Right cardiac atrium (tissue), 5 donors: ENCODE results near the gene EMX1. TPM values are rescaled to one million over a fixed set of nuclear protein-coding genes. Genes with fewer than 3 reads are reported as not detected.

Experiments used
- ATAC-seq, 2 donors: fragments of 200-7000 bp; cut with Tn5 transposase; one replicate each; pipeline versions ENCODE4 v1.8.0 to v1.9.1; 2020; ENCODE audit warnings: moderate library complexity in 2 of 2, mild to moderate bottlenecking in 1 of 2
- DNase-seq, 3 donors: peaks; one replicate each; pipeline ENCODE4 v3.0.0-alpha.2; 2020
- H3K27ac ChIP-seq: one replicate; pipeline ENCODE4 v1.5.1; 2013; ENCODE audit warnings: mild to moderate bottlenecking, low read length, control low read depth, moderate library complexity
- H3K27me3 ChIP-seq: one replicate; pipeline ENCODE4 v1.6.1; 2013; ENCODE audit not compliant: control insufficient read depth, insufficient read depth
- H3K4me1 ChIP-seq: one replicate; pipeline ENCODE4 v1.6.1; 2013; ENCODE audit warnings: low read length; ENCODE audit not compliant: control insufficient read depth, insufficient read depth
- H3K4me3 ChIP-seq: one replicate; pipeline ENCODE4 v1.5.1; 2013; ENCODE audit warnings: low read length, control low read depth
- H3K9me3 ChIP-seq: one replicate; pipeline ENCODE4 v1.6.1; 2013; ENCODE audit warnings: low read length; ENCODE audit not compliant: control insufficient read depth
- WGBS: extraction: QIAGEN DNeasy Blood & Tissue Kit; methylation state at CpG from one replicate; pipeline ENCODE4 v1.1.7; 2013; 5-methylcytosine and 5-hydroxymethylcytosine counted together
- intact Hi-C, 4 donors: fragments of 100-400 bp; cut with DNase I; formaldehyde crosslinking; loops; one replicate each; pipeline versions ENCODE4 v1.11.0 to v1.14.0; 2022 to 2023
- polyA plus RNA-seq: library from polyadenylated mRNA; stranded (reverse); fragments of 200-250 nt; gene quantifications from one replicate; pipeline ENCODE4 v1.2.3, GENCODE V29; 2013
- total RNA-seq, 4 donors: library from RNA; stranded (reverse); fragmentation: NEBNext Ultra II Directional; extraction: Animal tissue kit (Norgen Biotek cat#: 25700); gene quantifications; one replicate each; pipeline ENCODE4 v1.2.1, GENCODE V29; 2021
- donor health status: healthy with polysubstance abuse.
- donor health status: DM: no; HTN: yes; CAD: no.
- donor health status: DM: no; HTN: no; CAD: no.
- donor health status: DM: no; HTN: yes; CAD: no; lungs with severe emphysema.
- donor health status: DM: yes; HTN: yes; CAD: no.

EMX1 gene
- total and polyA plus RNA-seq, 5 donors, result 0.18 TPM; not detected in 4

DNA sequence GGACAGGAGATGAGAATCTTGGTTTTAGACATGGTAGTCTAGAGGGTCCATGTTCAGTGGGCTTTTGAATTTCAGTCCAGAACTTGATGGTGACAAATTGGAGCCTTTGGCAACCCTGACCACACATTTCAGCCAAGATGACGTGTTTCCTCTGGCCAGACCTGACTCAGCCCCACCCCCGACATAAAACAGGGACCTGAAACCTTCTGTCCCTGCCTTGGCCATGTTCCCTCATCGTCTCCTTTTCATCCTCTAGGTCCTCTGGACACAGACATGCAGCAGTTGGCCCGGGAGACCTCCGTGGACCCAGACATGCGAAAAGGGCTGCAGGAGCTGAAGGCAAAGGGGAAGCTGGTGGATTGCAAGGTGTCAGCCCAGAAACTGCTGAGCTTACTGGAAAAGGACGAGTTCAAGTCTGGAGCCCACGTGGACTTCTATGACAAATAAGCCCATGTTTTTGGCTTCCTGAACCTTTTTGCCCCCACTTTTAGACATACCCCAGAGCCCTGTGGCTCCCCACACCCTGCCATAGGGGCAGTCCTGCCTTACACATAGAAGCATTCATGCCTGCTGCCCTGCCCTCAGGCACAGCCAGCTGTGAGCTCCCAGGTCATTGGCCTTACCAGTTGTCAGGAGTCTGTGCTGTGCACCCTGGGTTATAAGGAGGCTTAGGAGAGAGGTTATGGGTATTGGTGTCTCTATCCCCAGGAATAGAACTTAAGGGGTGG lies 26.1 kb upstream of the EMX1 start:
- WGBS, result 69% methylated on average over 8 of the region's 8 CpGs
- no peak overlapping the region for H3K4me3 ChIP-seq
- no peak for ATAC-seq
- no peaks in the 10 kb centered on the region for H3K27me3 ChIP-seq
- H3K9me3 ChIP-seq, result no peaks in the 10 kb centered on the region
- no peak overlapping the region for H3K27ac ChIP-seq
- intact Hi-C loops, result loop anchor here (5.0 to 10.0 kb wide), 5 partner anchors 81 to 286 kb away; no protein-coding TSS in a partner anchor
- no peak for DNase-seq
- H3K4me1 ChIP-seq, result peaks cover 9% of the 10 kb centered on the region

DNA sequence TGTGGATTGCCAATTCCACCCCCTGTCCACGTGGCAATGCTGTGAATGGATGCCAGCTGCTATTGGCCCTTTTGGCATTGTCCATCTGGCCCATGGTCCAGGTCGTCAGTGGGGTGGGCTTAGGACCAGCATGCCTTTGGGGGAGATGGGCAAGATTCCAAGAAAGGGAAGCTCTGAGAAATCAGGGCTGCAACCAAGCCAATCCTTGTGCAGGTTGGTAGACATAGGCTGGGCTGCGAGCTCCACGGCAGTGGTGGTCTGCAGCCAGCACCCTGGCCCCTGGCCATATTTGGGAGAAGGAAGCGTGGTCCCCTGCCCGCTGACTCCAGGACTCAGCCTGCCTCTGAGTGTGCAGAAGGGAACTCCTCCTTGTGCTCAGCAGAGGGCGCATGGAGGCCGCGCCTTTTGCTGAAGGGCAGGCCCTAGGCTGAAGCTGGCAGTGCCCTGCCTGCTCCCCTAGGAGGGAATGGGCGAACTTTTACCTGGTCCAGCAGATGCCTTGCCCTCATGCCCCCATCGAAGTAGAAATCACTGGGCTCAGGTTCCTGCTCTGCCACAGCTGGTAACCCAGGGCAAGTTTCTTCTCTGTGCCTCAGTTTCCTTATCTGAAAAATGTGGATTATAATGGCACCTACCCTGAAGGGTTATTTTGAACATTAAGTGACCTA lies 24.7 kb upstream of the EMX1 start:
- H3K9me3 ChIP-seq, result no peaks in the 10 kb centered on the region
- intact Hi-C loops, result loop anchor here (5.0 to 10.0 kb wide), 5 partner anchors 80 to 285 kb away; no protein-coding TSS in a partner anchor
- ATAC-seq, result peak; percentile 72 to 78
- no peaks in the 10 kb centered on the region for H3K27me3 ChIP-seq
- peaks cover 9% of the 10 kb centered on the region for H3K4me1 ChIP-seq
- H3K27ac ChIP-seq, result no peak overlapping the region
- WGBS, result 12% methylated on average over 11 of the region's 11 CpGs
- DNase-seq, result peak; percentile 70 to 86 (median 84)
- H3K4me3 ChIP-seq, result no peak overlapping the region

DNA sequence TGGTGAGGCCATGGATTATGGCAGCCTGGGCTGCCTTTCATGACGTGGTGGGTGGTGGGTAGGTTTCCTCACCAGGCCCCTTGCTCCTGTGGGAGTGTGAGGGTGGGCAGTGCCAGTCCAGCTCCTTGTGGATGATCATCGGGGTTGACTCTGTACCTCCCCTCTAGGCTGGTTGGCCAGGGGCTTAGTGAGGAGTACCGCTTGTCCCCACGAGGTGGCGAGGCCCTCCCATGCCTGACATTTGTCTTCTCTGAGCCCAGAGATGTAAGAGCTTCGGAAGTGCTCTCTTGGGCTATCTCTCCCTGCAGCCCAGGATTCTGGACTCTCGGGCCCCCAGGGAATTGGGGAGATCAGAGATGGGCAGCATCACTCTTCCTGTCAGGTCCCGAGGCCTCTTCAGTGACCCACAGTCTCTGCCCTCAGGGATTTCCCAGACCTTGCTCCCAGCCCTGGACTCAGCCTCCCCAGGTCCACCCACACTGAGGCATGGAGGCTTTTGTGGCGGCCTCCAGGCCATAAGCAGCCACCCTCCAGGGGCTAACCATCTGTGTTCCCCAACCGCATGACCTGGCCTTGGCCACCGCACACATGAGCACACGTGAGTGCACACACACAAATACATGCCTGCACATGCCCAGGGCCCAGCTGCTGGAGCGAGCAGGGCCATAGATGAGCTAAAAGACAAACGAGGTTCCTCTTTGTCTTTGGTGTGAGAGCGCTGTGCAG lies 23.6 kb upstream of the EMX1 start:
- no peaks in the 10 kb centered on the region for H3K9me3 ChIP-seq
- intact Hi-C loops, result loop anchor here (5.0 to 10.0 kb wide), 5 partner anchors 79 to 284 kb away; no protein-coding TSS in a partner anchor
- no peak overlapping the region for H3K27ac ChIP-seq
- peak; percentile 48 to 64 for ATAC-seq
- peaks cover 9% of the 10 kb centered on the region for H3K4me1 ChIP-seq
- WGBS, result 44% methylated on average over 15 of the region's 15 CpGs
- no peak overlapping the region for H3K4me3 ChIP-seq
- H3K27me3 ChIP-seq, result no peaks in the 10 kb centered on the region
- peak in 2 of 3 donors; percentile 69 to 81 for DNase-seq

DNA sequence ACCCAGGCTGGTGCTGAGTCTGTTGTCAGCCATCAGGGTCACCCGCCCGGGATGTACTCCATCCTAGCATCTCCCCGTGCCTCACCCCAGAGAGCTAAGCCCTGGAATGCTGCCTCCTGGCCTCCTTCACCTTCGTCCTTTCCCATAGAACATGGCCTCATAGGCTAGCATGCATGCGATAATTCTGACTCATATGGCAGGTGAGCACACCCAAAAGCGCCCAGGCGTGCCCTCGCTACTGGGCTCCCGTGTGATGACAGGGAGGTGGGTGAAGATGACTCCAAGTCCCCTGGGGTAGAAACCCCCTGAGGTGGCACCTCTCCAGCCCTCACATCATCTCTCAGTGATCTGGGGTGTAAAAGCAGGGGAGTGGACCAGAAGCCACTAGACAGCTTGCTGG lies 22.8 kb upstream of the EMX1 start:
- Histone ChIP-seq H3K4me3 (no peak overlapping the region), H3K27me3 (no peaks in the 10 kb centered on the region), H3K9me3 (no peaks in the 10 kb centered on the region), H3K4me1 (peaks cover 5% of the 10 kb centered on the region), H3K27ac (no peak overlapping the region)
- DNase-seq (no peak), ATAC-seq (no peak)
- 91% methylated on average over 9 of the region's 9 CpGs for WGBS
- intact Hi-C loops, result loop anchor here (5.0 to 10.0 kb wide), 5 partner anchors 78 to 283 kb away; no protein-coding TSS in a partner anchor

DNA sequence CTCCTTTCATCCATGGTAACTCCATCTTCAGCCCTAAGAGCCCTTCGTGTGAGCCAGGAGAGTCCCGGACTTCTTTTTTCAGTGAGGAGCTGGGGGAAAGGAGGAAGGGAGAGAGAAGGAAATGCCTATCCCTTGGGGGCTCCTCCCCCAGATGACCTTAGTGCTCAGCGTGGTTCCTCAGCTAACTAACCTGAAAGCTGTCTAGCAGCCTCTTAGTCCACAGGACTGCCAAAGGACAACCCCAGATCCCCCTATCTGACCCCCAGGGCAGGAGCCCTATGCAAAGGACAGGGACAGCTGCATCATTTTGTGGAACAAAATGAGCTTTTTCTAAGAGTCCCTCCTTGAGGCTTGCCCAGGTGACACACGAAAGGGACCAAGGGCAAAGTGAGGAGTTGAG lies 22.2 kb upstream of the EMX1 start:
- DNase-seq (no peak), ATAC-seq (no peak)
- Histone ChIP-seq H3K27me3 (no peaks in the 10 kb centered on the region), H3K4me1 (peaks cover 5% of the 10 kb centered on the region), H3K9me3 (no peaks in the 10 kb centered on the region), H3K4me3 (no peak overlapping the region), H3K27ac (no peak overlapping the region)
- intact Hi-C loops, result loop anchor here in 1 of 4 donors (10.0 kb wide), 1 partner anchor 100 kb away; no protein-coding TSS in a partner anchor
- whole genome bisulfite sequencing, result 12% methylated on average over 4 of the region's 4 CpGs

DNA sequence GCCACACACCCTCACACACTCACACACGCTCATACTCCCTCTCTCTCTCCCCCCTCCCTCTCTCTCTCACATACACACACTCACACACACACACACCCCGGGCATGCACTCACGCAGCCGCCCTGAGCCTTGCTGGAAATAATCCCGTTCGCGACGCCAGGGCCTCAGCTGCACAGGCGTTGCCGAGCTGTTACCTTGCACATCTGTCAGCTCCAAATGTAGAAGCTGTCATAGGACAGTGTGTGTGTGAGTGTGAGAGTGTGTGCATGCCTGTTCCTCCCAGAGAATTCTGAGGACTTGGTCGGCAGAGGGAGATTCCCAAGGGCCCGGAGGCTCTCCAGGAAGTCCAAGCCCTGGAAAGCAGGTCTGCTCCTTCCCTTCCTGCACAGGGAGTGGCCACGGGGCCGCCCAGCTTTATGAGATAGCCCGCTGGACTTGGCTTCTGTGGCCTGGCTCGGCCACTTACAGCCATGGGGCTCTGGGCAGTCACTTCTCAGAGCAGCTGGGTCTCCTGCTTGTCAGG lies 21.5 kb upstream of the EMX1 start:
- Histone ChIP-seq H3K27ac (no peak overlapping the region), H3K27me3 (no peaks in the 10 kb centered on the region), H3K9me3 (no peaks in the 10 kb centered on the region), H3K4me3 (no peak overlapping the region), H3K4me1 (peaks cover 5% of the 10 kb centered on the region)
- intact Hi-C loops, result loop anchor here in 1 of 4 donors (10.0 kb wide), 1 partner anchor 99 kb away; no protein-coding TSS in a partner anchor
- ATAC-seq (peak; percentile 55 to 69), DNase-seq (peak; percentile 58 to 82 (median 80))
- 6% methylated on average over 16 of the region's 16 CpGs for WGBS

DNA sequence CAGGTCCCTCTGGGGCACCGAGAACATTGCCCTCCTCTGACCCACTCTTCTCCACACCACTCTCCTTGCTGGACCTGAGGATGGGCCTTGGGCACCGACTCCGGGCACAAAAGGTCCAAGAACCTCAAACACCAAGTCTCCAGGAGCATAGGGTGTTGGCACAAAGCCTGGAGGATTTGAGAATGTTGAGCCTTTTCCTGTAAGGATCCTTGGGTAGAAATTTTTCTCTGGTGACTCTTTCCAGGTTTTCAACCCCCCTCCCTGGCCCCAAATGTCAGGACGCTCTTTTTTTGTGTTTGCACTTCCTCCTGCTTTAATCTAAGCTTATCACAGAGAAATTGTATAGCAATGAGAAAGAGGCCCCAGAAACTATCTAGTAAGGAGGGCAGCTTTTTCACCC lies 20.9 kb upstream of the EMX1 start:
- no peak for ATAC-seq
- Histone ChIP-seq H3K27ac (no peak overlapping the region), H3K4me1 (peaks cover 5% of the 10 kb centered on the region), H3K27me3 (no peaks in the 10 kb centered on the region), H3K4me3 (no peak overlapping the region), H3K9me3 (no peaks in the 10 kb centered on the region)
- 78% methylated on average over 4 of the region's 4 CpGs for WGBS
- DNase-seq, result no peak
- intact Hi-C loops, result loop anchor here in 1 of 4 donors (10.0 kb wide), 1 partner anchor 98 kb away; no protein-coding TSS in a partner anchor

DNA sequence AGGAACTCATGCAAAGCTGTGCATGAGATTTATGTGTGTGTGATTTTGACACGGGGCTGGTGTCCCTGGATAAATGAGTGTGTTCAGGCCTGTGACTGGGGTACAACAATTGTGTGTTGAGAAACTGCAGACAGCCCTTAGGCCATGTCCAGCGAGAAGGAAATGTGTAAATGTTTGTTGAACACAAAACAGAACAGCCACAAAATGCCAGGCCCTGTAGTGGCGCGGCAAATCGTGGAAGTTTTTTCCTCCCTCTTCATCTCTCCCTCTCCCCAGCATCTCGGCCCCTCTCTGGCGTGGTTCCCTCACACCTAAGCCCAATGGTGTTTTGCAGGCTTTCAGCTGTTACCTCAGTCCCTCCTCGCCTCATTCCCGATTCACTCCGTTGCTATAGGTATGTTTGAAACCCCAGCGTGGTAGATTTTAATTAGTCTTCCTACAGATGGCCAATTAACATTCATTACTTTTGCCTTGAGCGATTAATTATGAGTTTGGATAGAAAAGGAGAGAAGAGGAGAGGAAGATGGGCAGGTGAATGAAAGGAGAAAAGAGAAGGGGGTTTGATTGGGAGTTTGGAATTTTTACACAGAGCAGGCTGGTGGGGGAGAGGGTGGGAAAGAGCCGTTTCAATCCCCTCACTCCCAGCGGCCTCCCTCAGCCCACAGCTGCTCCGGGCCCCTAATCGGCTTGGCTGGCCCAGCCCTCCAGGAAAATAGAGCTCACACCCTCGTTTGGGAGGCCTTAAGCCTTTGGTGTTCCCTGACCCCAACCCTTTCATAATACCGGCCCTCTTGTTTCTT lies 19.3 kb upstream of the EMX1 start:
- DNase-seq (no peak), ATAC-seq (no peak)
- H3K27me3 ChIP-seq, result no peaks in the 10 kb centered on the region
- H3K27ac ChIP-seq, result no peak overlapping the region
- peaks cover 5% of the 10 kb centered on the region for H3K4me1 ChIP-seq
- H3K9me3 ChIP-seq, result no peaks in the 10 kb centered on the region
- no peak overlapping the region for H3K4me3 ChIP-seq
- WGBS, result 64% methylated on average over 18 of the region's 18 CpGs
- intact Hi-C loops, result loop anchor here in 1 of 4 donors (10.0 kb wide), 1 partner anchor 97 kb away; no protein-coding TSS in a partner anchor

DNA sequence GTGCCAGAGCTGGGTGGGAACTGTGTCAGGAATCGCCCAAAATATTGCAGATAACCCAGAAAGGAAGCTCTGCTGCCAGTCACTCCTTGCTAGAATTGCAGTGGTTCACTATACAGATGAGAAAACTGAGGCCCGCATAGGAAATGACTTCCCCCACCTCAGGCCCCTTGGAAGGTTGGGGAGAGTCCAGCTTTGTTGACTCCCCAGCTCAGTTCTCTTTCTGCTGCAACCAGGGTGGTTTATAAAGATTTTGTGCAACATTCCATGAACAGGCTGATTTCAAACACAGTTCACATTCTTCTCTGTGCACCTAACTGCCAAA lies 18.8 kb upstream of the EMX1 start:
- intact Hi-C loops, result loop anchor here in 1 of 4 donors (10.0 kb wide), 1 partner anchor 96 kb away; no protein-coding TSS in a partner anchor
- DNase-seq (no peak), ATAC-seq (no peak)
- H3K27me3 ChIP-seq, result no peaks in the 10 kb centered on the region
- no peak overlapping the region for H3K4me3 ChIP-seq
- WGBS, result 81% methylated on average over 2 of the region's 2 CpGs
- H3K9me3 ChIP-seq, result no peaks in the 10 kb centered on the region
- H3K27ac ChIP-seq, result no peak overlapping the region
- H3K4me1 ChIP-seq, result peaks cover 5% of the 10 kb centered on the region

DNA sequence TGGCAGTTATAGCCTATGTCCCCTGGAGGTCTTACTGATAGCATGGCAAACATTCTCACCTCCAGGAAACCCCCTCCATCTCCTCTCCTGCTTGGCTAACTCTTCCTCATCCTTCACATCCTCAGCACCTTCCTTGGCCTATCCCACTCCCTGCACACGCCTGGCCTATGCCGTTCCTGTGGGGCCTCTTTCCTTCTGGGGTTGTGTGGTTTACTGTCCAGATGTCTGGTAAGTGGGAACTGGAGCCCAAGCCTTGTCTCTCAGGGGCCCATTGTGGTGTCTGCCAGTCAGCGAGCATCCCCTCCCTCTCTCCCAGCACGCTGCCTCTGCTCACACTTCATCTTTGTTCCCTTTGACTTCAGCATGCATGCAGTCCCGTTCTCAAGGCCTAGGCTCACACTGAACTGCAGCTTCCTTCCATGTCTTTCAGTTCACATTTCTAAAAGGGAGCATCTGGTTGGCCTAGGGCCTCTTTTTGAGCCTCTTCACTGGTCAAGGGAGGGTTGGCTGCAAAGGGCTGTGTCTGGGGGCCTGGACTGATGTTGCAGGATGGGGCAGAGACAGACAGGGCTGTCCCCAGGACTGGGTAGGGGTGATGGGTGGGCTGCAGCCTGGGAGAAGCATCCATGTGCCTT lies 17.0 kb upstream of the EMX1 start:
- intact Hi-C loops, result no loop called here
- Histone ChIP-seq H3K27me3 (no peaks in the 10 kb centered on the region), H3K4me1 (peaks cover 5% of the 10 kb centered on the region), H3K9me3 (no peaks in the 10 kb centered on the region), H3K4me3 (no peak overlapping the region), H3K27ac (no peak overlapping the region)
- ATAC-seq (no peak), DNase-seq (no peak)
- WGBS, result 79% methylated on average over 5 of the region's 5 CpGs
